GM21526 (cell line): ENCODE results near the gene CD300LD.
"Not testable (repeated sequence)": the region's sequence is repeated elsewhere in the genome, so short reads cannot be mapped to it uniquely, and the experiment has no call there.

Experiments
- ATAC-seq: cut with Tn5 transposase; IDR thresholded peaks from one replicate; pipeline ENCODE4 v1.9.1; 2021; ENCODE audit warnings: moderate library complexity; ENCODE audit not compliant: unreplicated experiment, low FRiP score

The CD300LD gene

DNA sequence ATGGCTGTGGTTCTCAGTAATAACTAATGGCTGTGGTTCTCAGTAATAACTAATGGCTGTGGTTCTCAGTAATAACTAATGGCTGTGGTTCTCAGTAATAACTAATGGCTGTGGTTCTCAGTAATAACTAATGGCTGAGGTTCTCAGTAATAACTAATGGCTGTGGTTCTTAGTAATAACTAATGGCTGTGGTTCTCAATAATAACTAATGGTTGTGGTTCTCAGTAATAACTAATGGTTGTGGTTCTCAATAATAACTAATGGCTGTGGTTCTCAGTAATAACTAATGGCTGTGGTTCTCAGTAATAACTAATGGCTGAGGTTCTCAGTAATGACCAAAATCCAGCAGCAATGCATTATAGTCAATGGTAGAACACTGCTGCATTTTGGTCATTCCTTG is 18.4 kb downstream of the CD300LD start:
- ATAC-seq, result not testable (repeated sequence)

- no peak for ATAC-seq
Observed at GRCh38 chr17:74573169-74573568, 18.9 kb downstream of the CD300LD start.

- no peak for ATAC-seq
Observed at GRCh38 chr17:74571621-74572270, 20.3 kb downstream of the CD300LD start.

DNA sequence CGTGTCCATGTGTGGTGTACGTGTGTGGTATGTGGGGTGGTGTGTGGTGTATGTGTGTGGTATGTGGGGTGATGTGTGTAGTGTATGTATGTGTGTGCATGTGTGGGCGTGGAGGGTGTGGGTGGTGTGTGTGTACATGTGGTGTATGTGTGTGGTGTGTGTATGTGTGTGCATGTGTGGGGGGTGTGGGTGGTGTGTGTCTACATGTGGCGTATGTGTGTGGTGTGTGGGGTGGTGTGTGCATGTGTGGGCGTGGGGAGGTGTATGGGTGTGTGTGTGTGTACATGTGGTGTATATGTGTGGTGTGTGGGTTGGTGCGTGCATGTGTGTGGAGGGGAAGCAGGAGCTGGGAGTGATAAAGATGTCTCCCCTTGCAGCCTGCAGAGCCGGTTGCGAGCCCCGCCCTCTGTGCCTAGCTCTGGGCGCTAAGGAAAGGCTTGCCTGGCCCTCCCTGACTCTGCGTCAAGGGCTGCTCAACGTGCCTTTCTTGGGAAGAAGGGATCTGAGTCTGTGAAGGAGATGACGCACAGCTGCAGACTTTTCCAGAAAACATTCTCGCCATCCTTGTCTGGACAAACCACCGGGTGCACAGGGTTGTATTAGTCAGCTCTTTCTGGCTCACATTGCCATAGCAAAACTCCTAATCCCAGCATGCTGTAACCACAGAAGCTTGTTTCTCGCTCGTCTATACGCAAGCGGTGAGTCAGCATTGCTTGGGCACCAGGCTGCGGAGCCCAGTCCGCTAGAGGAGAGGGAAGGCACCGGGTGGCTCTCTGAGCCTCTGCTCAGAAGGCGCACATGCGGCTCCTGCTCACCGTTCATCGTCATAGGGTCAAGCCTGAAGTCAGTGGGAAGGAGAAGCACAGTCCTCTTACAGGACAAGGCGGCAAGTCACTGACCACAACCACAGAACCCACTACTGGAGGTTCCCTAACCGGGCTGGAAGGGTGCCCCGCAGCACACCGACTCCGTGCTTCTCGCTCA is 22.8 kb downstream of the CD300LD start:
- ATAC-seq, result no peak

- no peak for ATAC-seq
Observed at GRCh38 chr17:74568106-74568873, 23.8 kb downstream of the CD300LD start.

GRCh38 chr17:74567397-74567796 is 24.7 kb downstream of the CD300LD start, which contains the start of gene CD300H:
CD300H (minus strand) TSS chr17:74567509.
- ATAC-seq, result no peak

- no peak for ATAC-seq
Observed at GRCh38 chr17:74566132-74566753, 25.8 kb downstream of the CD300LD start.

GRCh38 chr17:74565126-74565525 is 27.0 kb downstream of the CD300LD start:
- no peak for ATAC-seq

GRCh38 chr17:74563358-74563757 is 28.7 kb downstream of the CD300LD start:
- no peak for ATAC-seq

DNA sequence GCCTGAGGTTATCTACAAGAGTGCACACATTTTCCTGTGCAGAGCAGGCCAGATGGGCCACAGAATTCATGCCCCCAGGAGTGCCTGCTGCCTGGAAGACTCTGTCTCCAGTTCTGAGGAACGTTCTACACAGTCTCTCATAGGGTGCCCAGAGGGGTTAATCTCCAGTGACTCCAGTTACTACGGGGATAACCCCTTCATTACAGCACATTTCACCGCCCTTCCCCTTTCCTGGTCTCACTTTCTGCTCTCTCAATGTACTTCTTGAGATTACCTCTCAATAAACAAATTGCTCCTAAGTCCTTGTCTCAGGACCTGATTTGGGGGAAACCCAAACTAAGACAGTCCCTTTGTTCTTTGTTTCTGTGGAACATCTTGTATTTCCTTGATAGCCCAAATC is 30.5 kb downstream of the CD300LD start:
- ATAC-seq, result no peak

DNA sequence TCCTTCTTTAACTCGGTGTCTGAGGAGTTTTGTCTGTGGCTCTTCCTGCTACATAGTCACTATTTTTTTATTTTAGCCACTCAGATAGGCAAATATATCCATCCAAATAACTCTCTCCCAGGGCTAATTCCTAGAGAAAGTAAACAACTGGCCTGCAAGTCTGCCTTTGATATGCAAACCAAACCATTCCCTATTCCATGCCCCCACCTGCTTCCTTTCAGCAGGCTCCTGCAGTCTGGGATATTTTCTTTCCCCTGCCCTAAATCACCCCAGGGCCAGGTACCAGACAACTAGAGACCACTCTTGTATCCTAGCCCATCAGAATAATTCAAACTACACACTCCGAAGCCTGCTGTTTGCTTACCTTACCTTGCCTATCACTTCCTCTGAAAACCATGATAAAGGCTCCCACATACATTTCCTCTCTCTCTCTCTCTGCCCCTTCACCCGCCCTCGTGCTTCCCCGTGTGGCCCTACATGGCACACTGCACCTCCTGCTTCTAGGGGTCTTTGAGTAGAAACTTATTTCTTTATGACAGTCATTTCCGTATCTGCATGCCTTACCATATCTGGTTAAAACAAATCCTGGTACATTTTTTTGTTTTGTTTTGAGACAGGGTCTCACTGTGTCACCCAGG is 33.1 kb downstream of the CD300LD start:
- no peak for ATAC-seq

GRCh38 chr17:74558402-74558801 is 33.7 kb downstream of the CD300LD start:
- ATAC-seq, result not testable (repeated sequence)

DNA sequence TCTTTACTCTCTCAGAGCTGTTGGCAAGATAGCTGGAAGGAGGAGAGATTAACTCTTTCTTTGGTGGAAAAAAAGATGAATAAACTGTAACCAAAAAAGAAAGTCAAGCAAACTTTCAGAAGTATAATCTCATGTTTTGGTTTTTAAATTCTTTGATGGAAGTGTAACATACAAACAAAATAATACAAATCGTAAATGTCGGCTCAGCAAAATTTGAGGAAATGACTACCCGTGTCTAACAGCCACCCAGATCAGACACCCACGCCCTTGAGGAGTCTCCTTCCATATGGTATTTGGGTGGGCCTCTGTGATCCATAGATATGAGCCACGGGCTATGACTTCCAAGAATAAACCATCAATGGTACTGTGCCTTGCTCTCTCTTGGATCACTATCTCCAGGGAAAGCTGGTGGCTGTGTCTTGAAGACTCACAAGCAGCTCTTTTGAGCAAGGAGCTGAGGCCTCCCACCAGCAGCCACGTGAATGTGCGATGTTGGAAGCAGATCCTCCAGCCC is 36.6 kb downstream of the CD300LD start:
- ATAC-seq, result no peak

GRCh38 chr17:74554909-74555308 is 37.2 kb downstream of the CD300LD start:
- ATAC-seq, result no peak

DNA sequence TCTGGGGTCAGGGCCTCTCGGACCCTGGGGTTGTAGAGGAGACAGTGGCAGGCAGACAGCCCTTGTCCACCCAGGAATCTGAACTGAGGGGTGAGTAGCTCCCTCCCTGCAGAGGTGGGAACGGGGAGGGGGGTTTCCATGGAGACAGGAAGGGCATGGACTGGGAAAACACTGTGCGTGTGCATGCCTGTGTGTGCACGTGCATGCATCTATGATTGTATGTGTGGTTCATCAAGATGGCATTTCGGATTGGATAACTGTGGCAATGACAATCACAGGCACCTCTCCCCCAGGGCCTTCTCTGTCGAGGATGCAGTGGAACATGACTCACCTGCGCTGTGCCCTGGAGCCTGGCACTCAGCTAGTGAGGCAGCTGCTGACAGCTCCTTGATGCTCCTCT is 40.0 kb downstream of the CD300LD start:
- no peak for ATAC-seq

DNA sequence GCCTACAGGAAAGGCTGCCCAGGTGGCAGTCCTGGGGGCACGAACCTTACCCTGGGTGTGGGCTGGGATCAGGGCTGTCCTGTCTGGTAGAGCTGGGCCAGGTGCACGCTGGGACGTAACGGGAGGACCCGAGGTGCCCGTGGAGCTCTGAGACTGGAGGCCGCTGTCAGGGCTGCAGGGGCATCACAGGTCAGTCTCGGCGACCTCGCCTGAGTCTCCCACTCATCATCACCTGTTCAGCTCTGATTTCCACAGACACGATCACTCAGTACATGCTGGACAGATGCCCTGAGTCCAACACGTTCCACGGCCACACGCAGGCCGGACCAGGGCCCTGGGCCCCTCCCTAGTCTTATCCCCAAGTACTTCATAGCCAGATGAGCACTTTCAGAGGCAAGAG is 41.5 kb downstream of the CD300LD start:
- ATAC-seq, result no peak

DNA sequence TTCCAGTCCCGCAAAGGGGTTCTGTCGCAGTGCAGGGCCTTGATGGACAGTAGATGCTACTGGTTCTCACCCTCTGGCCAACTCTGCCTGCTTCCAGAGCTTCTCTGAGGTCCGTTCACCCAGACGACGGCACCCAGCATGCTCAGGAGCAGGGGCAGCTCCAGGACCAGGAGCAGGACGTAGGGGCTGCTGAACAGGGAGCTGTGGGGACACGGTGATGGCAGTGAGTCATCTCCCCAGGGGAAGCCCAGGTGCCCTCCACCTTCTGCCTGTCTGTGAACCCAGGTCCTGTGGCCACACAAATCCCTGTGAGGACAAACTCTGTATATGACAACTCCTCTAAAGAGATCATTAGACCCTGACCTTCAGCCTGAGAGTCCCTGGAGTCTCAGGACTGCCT is 42.7 kb downstream of the CD300LD start:
- ATAC-seq, result no peak

- ATAC-seq, result no peak
Observed at GRCh38 chr17:74547736-74548135, 44.3 kb downstream of the CD300LD start.

DNA sequence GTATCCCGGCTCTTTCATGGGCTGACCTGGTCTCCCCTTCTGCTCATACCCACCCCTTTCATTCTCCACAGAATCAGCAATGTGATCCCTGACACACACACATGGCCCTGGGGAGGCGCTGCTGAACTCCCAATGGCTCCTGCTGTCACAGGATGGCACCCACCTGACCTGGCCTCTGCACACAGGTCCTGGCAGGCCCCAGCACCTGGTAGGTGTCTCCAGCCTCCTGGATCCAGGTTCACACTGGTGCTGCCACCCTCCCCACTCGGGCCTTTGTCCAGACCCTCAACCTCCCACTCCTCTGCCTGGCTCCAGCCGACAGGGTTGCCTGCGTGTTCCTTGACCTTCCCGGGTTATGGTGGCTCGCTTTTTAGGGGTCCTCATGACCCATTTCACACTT is 44.8 kb downstream of the CD300LD start:
- ATAC-seq, result no peak

DNA sequence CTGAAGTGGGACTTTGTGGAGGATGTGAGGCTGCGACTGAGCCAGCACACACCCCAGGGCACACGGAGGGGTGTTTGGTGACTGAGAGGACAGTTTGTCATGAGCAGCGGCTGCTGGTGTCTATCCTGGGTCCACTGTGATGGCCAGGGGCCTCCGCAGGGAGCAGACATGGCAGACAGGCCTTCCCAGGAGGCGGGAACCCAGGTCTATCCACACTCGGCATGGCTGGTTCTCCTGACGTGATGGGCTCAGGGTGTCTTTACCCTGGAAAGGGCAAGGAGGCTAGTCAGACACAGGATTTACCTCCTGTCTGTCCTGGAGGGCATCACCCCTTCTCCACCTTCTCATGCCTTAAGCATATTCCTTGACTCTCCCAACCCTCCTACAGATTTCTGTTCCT is 45.5 kb downstream of the CD300LD start:
- ATAC-seq, result no peak
